K562 (cell line): Measurements from ENCODE around the gene TDRD3. TPM values are rescaled to one million over a fixed set of nuclear protein-coding genes. Genes with fewer than 3 reads are reported as not detected.

ENCODE experiments used
- ATAC-seq: fragments of 200-7000 bp; cut with Tn5 transposase; 3 replicates; pipeline ENCODE4 v1.9.1; 2020; ENCODE audit warnings: moderate library complexity
- BruUV-seq: library from RNA; stranded (reverse); fragments of 400-500 nt; replicated peaks from 2 replicates; lab custom pipeline; 2021; lab: Mats Ljungman, UMichigan
- CTCF ChIA-PET: fragments of 300-600 bp; formaldehyde crosslinking; extraction: SDS; loops from one replicate; lab custom pipeline; 2021; ENCODE audit warnings: low intra/inter-chr PET ratio; lab: Yijun Ruan, JAX
- POLR2A ChIA-PET: fragments of 300-600, 350-650 bp; sonication (Branson Sonifier 250); formaldehyde crosslinking; extraction: SDS; loops from one replicate; lab custom pipeline; 2021; ENCODE audit warnings: antibody characterized with exemption, inconsistent platforms; lab: Yijun Ruan, JAX
- DNase-seq, 4 experiments: peaks; one replicate each; pipeline versions ENCODE4 v3.0.0 to v3.0.0-alpha.2; 2011 to 2018; ENCODE audit warnings: low spot score in 3 of 4, mixed read lengths in 3 of 4; ENCODE audit errors: extremely low read depth in 1 of 4
- FAIRE-seq: peaks from 2 replicates; lab custom pipeline; 2011; peaks lifted over from hg19 to GRCh38; lab: Jason Lieb, UNC
- H2AFZ ChIP-seq: 2 replicates; pipeline ENCODE4 v1.6.0; 2011; ENCODE audit warnings: low read depth, low read length, control low read depth, inconsistent platforms
- H3K27ac ChIP-seq: fragments of 200-600 bp; 3 replicates; pipeline ENCODE4 v1.8.0; 2011; ENCODE audit warnings: low read depth, mild to moderate bottlenecking, control low read depth, inconsistent platforms, low read length, moderate library complexity, mixed read lengths; ENCODE audit errors: extremely low read depth
- H3K27me3 ChIP-seq, 2 experiments: fragments of 300-600 bp in 1 of 2; 2 replicates in 1 of 2; 3 replicates in 1 of 2; pipeline versions ENCODE4 v1.6.0 to v1.8.0; 2011; ENCODE audit warnings: inconsistent platforms in 2 of 2, low read length in 2 of 2, mild to moderate bottlenecking in 1 of 2, mixed read lengths in 1 of 2, moderate library complexity in 1 of 2; ENCODE audit not compliant: control insufficient read depth in 2 of 2, insufficient read depth in 2 of 2
- H3K36me3 ChIP-seq: fragments of 300-600 bp; 3 replicates; pipeline ENCODE4 v1.8.0; 2011; ENCODE audit warnings: mild to moderate bottlenecking, low read length, inconsistent platforms; ENCODE audit not compliant: control insufficient read depth, insufficient read depth
- H3K4me1 ChIP-seq, 2 experiments: fragments of 200-600 bp in 1 of 2; replicated peaks in 1 of 2; 2 replicates in 1 of 2; 3 replicates in 1 of 2; pipeline versions ENCODE4 v1.5.1 to v1.8.0; 2011; ENCODE audit warnings: inconsistent platforms in 2 of 2, low read length in 2 of 2, mild to moderate bottlenecking in 1 of 2, mixed read lengths in 1 of 2, moderate library complexity in 1 of 2; ENCODE audit not compliant: control insufficient read depth in 2 of 2, insufficient read depth in 2 of 2
- H3K4me2 ChIP-seq: 2 replicates; pipeline ENCODE4 v1.6.1; 2011; ENCODE audit warnings: low read length, control low read depth, inconsistent platforms, mixed read lengths; ENCODE audit not compliant: insufficient read depth
- H3K4me3 ChIP-seq: fragments of 200-600 bp; sonication (generic), shearing (Covaris generic); 2 replicates; pipeline ENCODE4 v1.5.1; 2016; ENCODE audit warnings: control low read depth, inconsistent platforms
- H3K79me2 ChIP-seq: fragments of 200-600 bp; 3 replicates; pipeline ENCODE4 v1.8.0; 2011; ENCODE audit warnings: low read length, inconsistent platforms; ENCODE audit not compliant: control insufficient read depth, insufficient read depth
- H3K9ac ChIP-seq, 2 experiments: 2 replicates each; pipeline versions ENCODE4 v1.6.0 to v1.6.1; 2011; ENCODE audit warnings: low read depth in 2 of 2, low read length in 2 of 2, control low read depth in 1 of 2, inconsistent platforms in 1 of 2, mild to moderate bottlenecking in 1 of 2, mixed read lengths in 1 of 2; ENCODE audit not compliant: insufficient read depth in 1 of 2
- H3K9me1 ChIP-seq: one replicate; pipeline ENCODE4 v1.6.0; 2011; ENCODE audit warnings: inconsistent platforms, mild to moderate bottlenecking, low read length, moderate library complexity; ENCODE audit not compliant: control insufficient read depth, insufficient read depth
- H3K9me3 ChIP-seq: replicated peaks from 2 replicates; pipeline ENCODE4 v1.5.1; 2011; ENCODE audit warnings: low read depth, low read length, inconsistent platforms; ENCODE audit not compliant: control insufficient read depth, insufficient read depth
- H4K20me1 ChIP-seq: replicated peaks from 2 replicates; pipeline ENCODE4 v1.6.1; 2011; ENCODE audit warnings: low read length, inconsistent platforms, mixed read lengths; ENCODE audit not compliant: control insufficient read depth, insufficient read depth
- DIDO1 ChIP-seq: fragments of 450-650 bp; IDR thresholded peaks from 2 replicates; pipeline ENCODE4 v1.6.1; 2016; ENCODE audit warnings: low read depth, missing biosample characterization, missing genetic modification characterization
- E2F5 ChIP-seq: sonication (generic); formaldehyde crosslinking; IDR thresholded peaks from 2 replicates; pipeline ENCODE4 v1.8.0; 2022; ENCODE audit warnings: mild to moderate bottlenecking, missing genetic modification reagents
- MLX ChIP-seq, 2 experiments: fragments of 450-650 bp in 1 of 2; sonication (generic) in 1 of 2; formaldehyde crosslinking; conservative IDR thresholded peaks; 2 replicates each; pipeline versions ENCODE4 v1.4.0 to v1.8.1; 2020 to 2022; ENCODE audit warnings: mild to moderate bottlenecking in 1 of 2, missing genetic modification reagents in 1 of 2
- NRF1 ChIP-seq, 2 experiments: fragments of 450-650 bp; IDR thresholded peaks in 1 of 2; conservative IDR thresholded peaks in 1 of 2; 2 replicates each; pipeline ENCODE4 v1.6.1; 2014; ENCODE audit warnings: mild to moderate bottlenecking in 2 of 2
- RAD21 ChIP-seq, 2 experiments: fragments of 250-450 bp in 1 of 2; fragments of 450-650 bp in 1 of 2; sonication (Bioruptor Pico) in 1 of 2; formaldehyde crosslinking in 1 of 2; IDR thresholded peaks in 1 of 2; conservative IDR thresholded peaks in 1 of 2; 2 replicates each; pipeline versions ENCODE4 v1.4.0 to v1.8.0; 2020 to 2022; ENCODE audit warnings: mild to moderate bottlenecking in 2 of 2, moderate library complexity in 1 of 2
- REST ChIP-seq, 2 experiments: fragments of 450-650 bp; formaldehyde crosslinking in 1 of 2; IDR thresholded peaks; 2 replicates each; pipeline versions ENCODE4 v1.4.0 to v1.6.1; 2014 to 2020; ENCODE audit warnings: mild to moderate bottlenecking in 2 of 2, borderline replicate concordance in 1 of 2, low read depth in 1 of 2
- TGIF2 ChIP-seq: sonication (generic); formaldehyde crosslinking; IDR thresholded peaks from 2 replicates; pipeline ENCODE4 v1.8.1; 2022; ENCODE audit warnings: mild to moderate bottlenecking, missing genetic modification reagents, moderate library complexity
- ZBED1 ChIP-seq: IDR thresholded peaks from 2 replicates; pipeline ENCODE4 v1.6.1; 2014
- WGBS: fragments of 100-300 bp; shearing (Covaris generic); methylation state at CpG from one replicate; pipeline ENCODE4 v1.1.6; 2016; ENCODE audit warnings: low coverage, mixed read lengths; ENCODE audit not compliant: insufficient coverage; ENCODE audit errors: missing lambda C conversion rate; 5-methylcytosine and 5-hydroxymethylcytosine counted together
- in situ Hi-C: fragments of 300-500 bp; cut with MboI; formaldehyde crosslinking; loops from 4 replicates; pipeline ENCODE4 v1.15.0; 2018; ENCODE audit warnings: inconsistent platforms, mixed read lengths
- intact Hi-C: fragments of 100-400 bp; cut with micrococcal nuclease; formaldehyde crosslinking; loops from 2 replicates; pipeline ENCODE4 v1.14.2; 2022
- polyA plus RNA-seq, 8 experiments: library from polyadenylated mRNA; depleted of rRNA in 4 of 8; stranded (reverse) in 5 of 8; unstranded in 3 of 8; fragments of >200 nt; fragmentation: Nextera tagmentation in 2 of 8; fragmentation: Illumina TruSeq in 1 of 8; extraction: Ambion mirVana in 2 of 8; extraction: Trizol in 1 of 8; gene quantifications; 2 replicates each; pipeline versions ENCODE4 v1.2.1 to v1.2.3, GENCODE V29; 2011 to 2014; ENCODE audit warnings: inconsistent platforms in 1 of 8, missing spikeins in 1 of 8
- total RNA-seq, 7 experiments: library from RNA; depleted of rRNA in 6 of 7; stranded (reverse); fragments of >200 nt in 6 of 7; fragmentation: Illumina TruSeq in 2 of 7; extraction: Trizol in 2 of 7; gene quantifications; 2 replicates each; pipeline versions ENCODE4 v1.2.1 to v1.2.3, GENCODE V29; 2011 to 2021; ENCODE audit warnings: low replicate concordance in 1 of 7

Gene TDRD3
- total and polyA plus RNA-seq, 9 of the 15 experiments (the other 6 are each of a cell fraction or from before 2014, with no cell fraction given): 3.6 to 16.4 (median 9.5) TPM

- TF ChIP-seq E2F5 (CRISPR knock-in tag) (no peak), TGIF2 (CRISPR knock-in tag) (no peak), ZBED1 (no peak)
Observed at GRCh38 chr13:60613080-60613479, 216.1 kb downstream of the TDRD3 start (continued).

- Histone ChIP-seq H3K4me1 (no peaks in the 10 kb centered on the region), H3K9ac (no peak overlapping the region), H3K27me3 (no peaks in the 10 kb centered on the region), H3K4me3 (no peak overlapping the region), H4K20me1 (no peaks in the 10 kb centered on the region), H3K36me3 (no peaks in the 10 kb centered on the region), H2AFZ (no peak overlapping the region), H3K9me3 (no peaks in the 10 kb centered on the region), H3K9me1 (no peaks in the 10 kb centered on the region), H3K4me2 (no peak overlapping the region), H3K79me2 (no peaks in the 10 kb centered on the region), H3K27ac (no peak overlapping the region)
- POLR2A ChIA-PET: interaction anchor here (0.5 kb wide), 1 partner anchor 1735 kb away, joined by 3 read pairs; no protein-coding TSS in a partner anchor
- 0% methylated on average over 4 of the region's 4 CpGs for WGBS
- FAIRE-seq (no peak), ATAC-seq (peak; percentile 68; the same call in 2 of the 3 replicates), DNase-seq (peak in 1 of 4 experiments; percentile 3)
- in situ Hi-C loops: loop anchor here (10.0 kb wide), 1 partner anchor 143 kb away; no protein-coding TSS in a partner anchor
- CTCF ChIA-PET: interaction anchor here (1.3 kb wide), 1 partner anchor 145 kb away, joined by 5 read pairs; no protein-coding TSS in a partner anchor
- intact Hi-C loops: loop anchor here (1.0 kb wide), 1 partner anchor 145 kb away; no protein-coding TSS in a partner anchor
- no TSS peak for BruUV-seq
- no peak for TF ChIP-seq MLX (CRISPR knock-in tag; conservative IDR thresholded peaks at IDR 0.05)
- no peak for TF ChIP-seq DIDO1
- no peak for TF ChIP-seq NRF1 (conservative IDR thresholded peaks at IDR 0.05 in 1 of 2, IDR thresholded peaks at IDR 0.05 in 1 of 2)
- TF ChIP-seq REST (IDR thresholded peaks at IDR 0.05; ENCODE audit: borderline replicate concordance): peak; percentile 15; the same call in 1 of the 2 replicates
- no peak for TF ChIP-seq REST (CRISPR knock-in tag; IDR thresholded peaks at IDR 0.05; ENCODE audit: low read depth)
- TF ChIP-seq RAD21 (CRISPR knock-in tag; conservative IDR thresholded peaks at IDR 0.05 in 1 of 2, IDR thresholded peaks at IDR 0.05 in 1 of 2): peak; percentile 65 to 72
Observed at GRCh38 chr13:60617991-60618733, 221.1 kb downstream of the TDRD3 start.
